ENCODE data around the gene DUSP8. TPM values are rescaled to one million over a fixed set of nuclear protein-coding genes. Genes with fewer than 3 reads are reported as not detected.

Gene DUSP8
- total RNA-seq, 1 donor from 2014 or later = 7.7 TPM

- DNase-seq (peak; percentile 6), ATAC-seq (no peak)
- intact Hi-C loops (cut with micrococcal nuclease) = no loop called here
Observed at GRCh38 chr11:1509626-1510255, 62.3 kb downstream of the DUSP8 start.

GRCh38 chr11:1508986-1509385 lies 63.1 kb downstream of the DUSP8 start:
- ATAC-seq = no peak
- intact Hi-C loops (cut with micrococcal nuclease) = no loop called here
- DNase-seq = peak; percentile 30

DNA sequence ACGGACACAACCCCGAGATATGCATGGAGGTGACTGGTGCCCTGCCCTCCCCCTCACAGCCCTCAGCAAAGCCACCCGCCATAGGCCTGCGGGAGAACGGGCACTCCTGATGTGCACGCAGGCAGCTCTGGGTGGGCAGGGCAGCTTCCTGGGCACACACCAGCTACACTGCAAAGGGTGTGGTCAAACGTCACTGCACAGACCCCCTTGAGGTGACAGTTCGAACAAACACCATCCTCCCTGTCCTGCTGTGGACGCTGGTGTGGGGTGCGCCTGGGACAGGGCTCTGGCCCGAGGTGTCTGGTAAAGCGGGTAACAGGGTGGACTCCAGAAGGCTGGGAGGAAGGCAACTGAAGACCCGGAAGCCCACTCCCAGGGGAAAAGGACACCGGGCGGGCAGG lies 63.6 kb downstream of the DUSP8 start:
- ATAC-seq = no peak
- peak; percentile 26 for DNase-seq
- intact Hi-C loops (cut with micrococcal nuclease) = no loop called here

GRCh38 chr11:1507381-1508140 lies 64.5 kb downstream of the DUSP8 start:
- intact Hi-C loops (cut with micrococcal nuclease) = no loop called here
- DNase-seq = peak; percentile 77
- peak; percentile 52 for ATAC-seq

DNA sequence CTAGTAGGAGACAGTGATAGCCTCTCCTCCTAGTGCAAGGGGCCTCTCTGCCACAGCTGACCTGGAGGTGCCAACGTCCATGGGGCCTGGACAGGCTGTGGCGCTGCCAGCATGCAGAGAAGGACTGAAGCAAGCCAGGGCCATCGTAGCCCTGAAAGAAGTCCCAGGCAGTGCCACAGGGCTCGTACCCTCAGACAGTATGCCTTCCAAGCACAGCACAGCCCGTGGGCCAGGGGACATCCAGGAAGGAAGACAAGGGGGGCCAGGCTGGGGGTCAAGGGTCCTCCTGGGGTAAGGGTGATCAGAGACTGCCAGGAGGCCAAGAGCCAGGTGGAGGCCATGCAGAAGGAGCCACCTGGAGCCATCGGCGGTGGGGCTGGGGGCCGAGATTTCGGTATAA lies 65.1 kb downstream of the DUSP8 start:
- DNase-seq (peak; percentile 22), ATAC-seq (no peak)
- intact Hi-C loops (cut with micrococcal nuclease) = no loop called here

DNA sequence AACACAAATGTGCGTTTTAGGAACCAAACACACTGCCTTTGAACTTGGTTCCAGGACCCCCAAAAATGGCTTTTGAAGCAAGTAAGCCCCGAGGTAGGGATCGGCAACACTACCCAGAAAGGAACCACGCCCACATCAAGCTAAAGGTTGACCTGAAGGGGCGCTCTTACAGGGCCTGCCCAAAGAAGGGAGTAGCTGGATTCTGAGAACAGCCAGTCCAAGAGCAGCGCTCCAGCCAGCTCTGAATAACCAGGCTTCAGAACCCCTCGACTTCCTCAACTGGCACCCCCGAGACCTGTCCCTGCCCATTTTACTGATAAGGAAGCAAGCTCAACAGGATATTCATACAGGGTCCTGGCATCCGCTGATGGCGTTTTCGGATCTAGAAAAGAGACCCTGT lies 66.6 kb downstream of the DUSP8 start:
- ATAC-seq (no peak), DNase-seq (peak; percentile 13)
- intact Hi-C loops (cut with micrococcal nuclease) = no loop called here

DNA sequence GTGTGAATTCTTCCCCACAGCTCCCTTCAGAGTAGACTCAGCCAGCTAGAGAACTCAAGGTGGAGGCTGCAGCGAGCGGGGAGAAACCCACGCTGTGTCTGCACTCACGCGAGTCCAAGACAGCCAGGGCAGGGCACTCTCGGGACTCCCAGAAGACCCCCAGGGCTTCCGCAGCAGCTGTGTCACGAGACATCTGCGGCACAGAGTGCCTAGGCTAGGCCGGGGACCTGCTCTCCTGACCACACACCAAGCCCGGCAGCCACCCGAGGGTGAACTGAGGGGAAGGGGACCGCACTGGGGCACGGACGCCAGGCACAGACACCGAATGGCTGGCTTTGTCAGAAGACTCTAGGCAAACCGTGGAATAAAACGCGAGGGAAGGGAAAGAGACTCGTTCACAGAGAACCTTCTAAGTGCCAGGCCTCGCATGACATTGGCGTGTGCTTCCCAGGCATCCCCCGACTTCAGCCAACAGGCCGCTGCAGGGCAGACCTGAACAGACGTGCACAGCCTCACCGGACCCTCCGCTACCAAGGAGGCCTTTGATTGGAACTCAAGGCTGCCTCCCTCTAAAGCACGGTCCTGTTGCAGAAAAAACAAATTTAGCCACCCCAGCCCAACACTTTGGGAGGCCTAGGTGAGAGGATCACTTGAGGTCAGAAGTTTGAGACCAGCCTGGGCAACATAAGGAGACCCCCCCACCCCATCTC lies 67.3 kb downstream of the DUSP8 start:
- intact Hi-C loops (cut with micrococcal nuclease) = no loop called here
- DNase-seq = peak; percentile 23
- no peak for ATAC-seq

DNA sequence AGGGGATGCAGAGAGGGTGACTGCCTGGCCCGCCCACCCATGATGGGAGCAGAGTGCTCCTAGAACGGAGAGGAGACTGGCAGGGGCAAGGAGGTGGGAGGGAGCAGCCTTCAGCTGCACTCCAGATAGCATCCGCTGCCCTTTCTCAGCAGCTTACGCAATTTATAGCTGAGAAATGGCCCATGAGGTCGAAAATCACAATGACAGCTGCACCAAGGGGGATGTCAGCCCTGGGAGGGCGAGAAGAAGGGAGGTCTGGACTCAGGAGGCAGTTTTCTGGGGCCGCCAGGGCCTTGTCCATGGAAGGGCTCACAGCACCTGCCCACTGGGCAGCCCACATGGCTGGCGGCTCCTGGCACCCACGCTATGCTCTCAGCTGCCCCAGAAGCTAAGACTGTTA lies 67.9 kb downstream of the DUSP8 start:
- ATAC-seq = no peak
- intact Hi-C loops (cut with micrococcal nuclease) = no loop called here

More for the DNA sequence above, 67.9 kb downstream of the DUSP8 start:
- DNase-seq = no peak

Other genes with a start within 250 kb of the DUSP8 start
- gene BRSK2, start 182.3 kb downstream of the DUSP8 start, total RNA-seq = 0.74 TPM
- gene MOB2, start 85.5 kb downstream of the DUSP8 start, total RNA-seq = 52.8 TPM
- not detected for gene KRTAP5-1, start 13.0 kb upstream of the DUSP8 start, total RNA-seq
- not detected for gene KRTAP5-2, start 26.0 kb upstream of the DUSP8 start, total RNA-seq
- gene KRTAP5-3, start 36.2 kb upstream of the DUSP8 start, total RNA-seq = not detected
- gene KRTAP5-4, start 49.9 kb upstream of the DUSP8 start, total RNA-seq = not detected
- gene KRTAP5-5, start 57.5 kb upstream of the DUSP8 start, total RNA-seq = not detected
- not detected for gene KRTAP5-6, start 124.9 kb upstream of the DUSP8 start, total RNA-seq
- 0.77 TPM for gene IFITM10, start 178.3 kb upstream of the DUSP8 start, total RNA-seq
- 1,004 TPM for gene CTSD, start 191.7 kb upstream of the DUSP8 start, total RNA-seq